Measurements from ENCODE around the gene ACOX3.

GRCh38 chr4:8368061-8368481, 72.5 kb downstream of the ACOX3 start:
- TF ChIP-seq POLR2A (IDR thresholded peaks at IDR 0.05; ENCODE audit: low read length) (no peak), GATA1 (IDR thresholded peaks at IDR 0.05; ENCODE audit: low read depth, low read length) (no peak)

Measured in erythroblast (primary cell).